Measurements from ENCODE around the gene HYAL2.

The HYAL2 gene

DNA sequence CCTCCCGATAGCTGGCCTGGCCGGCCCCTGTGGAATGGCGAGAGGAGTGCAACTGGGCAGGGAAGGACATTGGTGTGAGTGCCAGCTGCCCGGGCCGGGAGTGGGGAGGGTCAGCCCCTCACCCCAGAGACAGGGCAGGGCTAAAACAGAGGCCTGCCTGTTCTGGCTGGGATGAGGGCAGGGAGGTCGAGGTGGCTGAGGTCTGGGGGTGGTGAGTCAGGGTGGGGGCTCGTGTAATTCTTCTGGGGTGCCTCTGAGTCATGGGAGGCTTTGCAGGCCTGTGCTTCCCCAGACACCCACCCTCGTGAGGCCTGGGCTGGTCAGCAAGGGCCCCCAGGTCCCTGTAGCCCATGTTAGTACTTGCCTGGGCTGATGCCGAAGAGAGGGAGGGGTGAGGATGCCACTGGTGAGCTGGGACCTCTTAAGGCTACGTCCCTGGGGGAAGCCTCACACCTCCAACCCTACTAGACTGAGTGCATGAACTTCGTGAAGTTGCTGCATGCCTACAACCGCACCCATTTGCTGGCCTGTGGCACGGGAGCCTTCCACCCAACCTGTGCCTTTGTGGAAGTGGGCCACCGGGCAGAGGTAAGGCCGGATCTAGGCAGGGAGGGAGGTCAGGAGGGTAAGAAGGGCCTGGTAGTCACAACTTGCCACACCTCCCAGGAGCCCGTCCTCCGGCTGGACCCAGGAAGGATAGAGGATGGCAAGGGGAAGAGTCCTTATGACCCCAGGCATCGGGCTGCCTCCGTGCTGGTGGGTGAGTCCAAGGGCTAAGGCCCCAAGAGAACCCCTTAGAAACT is 51.9 kb downstream of the HYAL2 start:
- Histone ChIP-seq H3K9me3 (ENCODE audit: insufficient read depth, low read length, severe bottlenecking) (no peaks in the 10 kb centered on the region), H3K4me3 (ENCODE audit: low read depth in 1 of 2, low read length in 2 of 2) (no peak overlapping the region), H4K20me1 (ENCODE audit: insufficient read depth, low read length) (no peaks in the 10 kb centered on the region), H3K4me1 (ENCODE audit: insufficient read depth, low read length) (peaks cover 8% of the 10 kb centered on the region), H3K27ac (ENCODE audit: low read length) (no peak overlapping the region), H3K4me2 (ENCODE audit: insufficient read depth, low read length) (no peak overlapping the region), H3K79me2 (ENCODE audit: insufficient read depth, low read length) (no peaks in the 10 kb centered on the region), H3K9ac (ENCODE audit: low read depth, low read length) (no peak overlapping the region), H2AFZ (ENCODE audit: low read depth, low read length) (no peak overlapping the region), H3K27me3 (ENCODE audit: insufficient read depth, low read length, poor library complexity) (peaks cover 14% of the 10 kb centered on the region), H3K36me3 (ENCODE audit: insufficient read depth, low read length) (no peaks in the 10 kb centered on the region)
- ATAC-seq (ENCODE audit: insufficient read depth, low read depth) (no peak), DNase-seq (no peak)
- TF ChIP-seq EZH2 (IDR thresholded peaks at IDR 0.05; ENCODE audit: borderline replicate concordance, low read depth, low read length, severe bottlenecking) = no peak
- TF ChIP-seq, protein P1, sequence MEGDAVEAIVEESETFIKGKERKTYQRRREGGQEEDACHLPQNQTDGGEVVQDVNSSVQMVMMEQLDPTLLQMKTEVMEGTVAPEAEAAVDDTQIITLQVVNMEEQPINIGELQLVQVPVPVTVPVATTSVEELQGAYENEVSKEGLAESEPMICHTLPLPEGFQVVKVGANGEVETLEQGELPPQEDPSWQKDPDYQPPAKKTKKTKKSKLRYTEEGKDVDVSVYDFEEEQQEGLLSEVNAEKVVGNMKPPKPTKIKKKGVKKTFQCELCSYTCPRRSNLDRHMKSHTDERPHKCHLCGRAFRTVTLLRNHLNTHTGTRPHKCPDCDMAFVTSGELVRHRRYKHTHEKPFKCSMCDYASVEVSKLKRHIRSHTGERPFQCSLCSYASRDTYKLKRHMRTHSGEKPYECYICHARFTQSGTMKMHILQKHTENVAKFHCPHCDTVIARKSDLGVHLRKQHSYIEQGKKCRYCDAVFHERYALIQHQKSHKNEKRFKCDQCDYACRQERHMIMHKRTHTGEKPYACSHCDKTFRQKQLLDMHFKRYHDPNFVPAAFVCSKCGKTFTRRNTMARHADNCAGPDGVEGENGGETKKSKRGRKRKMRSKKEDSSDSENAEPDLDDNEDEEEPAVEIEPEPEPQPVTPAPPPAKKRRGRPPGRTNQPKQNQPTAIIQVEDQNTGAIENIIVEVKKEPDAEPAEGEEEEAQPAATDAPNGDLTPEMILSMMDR (IDR thresholded peaks at IDR 0.05; ENCODE audit: borderline replicate concordance, extremely low read depth, low read length, poor library complexity, severe bottlenecking) = no peak

DNA sequence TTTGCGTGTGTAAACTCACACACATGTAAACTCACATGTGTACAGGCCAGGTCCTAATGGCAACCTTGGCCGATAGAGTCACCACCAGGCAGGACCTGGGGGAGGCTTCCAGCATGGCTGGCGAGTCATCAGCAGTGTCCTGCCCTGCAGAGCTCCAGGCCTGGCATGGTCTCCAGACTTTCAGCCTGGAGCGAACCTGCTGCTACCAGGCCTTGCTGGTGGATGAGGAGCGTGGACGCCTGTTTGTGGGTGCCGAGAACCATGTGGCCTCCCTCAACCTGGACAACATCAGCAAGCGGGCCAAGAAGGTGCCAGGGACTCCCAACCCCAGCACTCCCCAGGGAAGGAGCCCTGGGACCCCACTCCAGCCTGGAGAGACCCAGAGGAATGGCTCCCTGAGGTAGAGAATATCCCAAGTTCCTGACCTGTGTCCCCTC is 52.5 kb downstream of the HYAL2 start:
- no peak overlapping the region for H3K4me2 ChIP-seq (ENCODE audit: insufficient read depth, low read length)
- no peaks in the 10 kb centered on the region for H3K79me2 ChIP-seq (ENCODE audit: insufficient read depth, low read length)
- H3K36me3 ChIP-seq (ENCODE audit: insufficient read depth, low read length) = no peaks in the 10 kb centered on the region
- no peak overlapping the region for H3K4me3 ChIP-seq (ENCODE audit: low read depth in 1 of 2, low read length in 2 of 2)
- H3K27me3 ChIP-seq (ENCODE audit: insufficient read depth, low read length, poor library complexity) = peaks cover 8% of the 10 kb centered on the region
- no peak for DNase-seq
- no peak for ATAC-seq (ENCODE audit: insufficient read depth, low read depth)
- no peak overlapping the region for H3K9ac ChIP-seq (ENCODE audit: low read depth, low read length)
- H3K4me1 ChIP-seq (ENCODE audit: insufficient read depth, low read length) = peaks cover 8% of the 10 kb centered on the region
- H4K20me1 ChIP-seq (ENCODE audit: insufficient read depth, low read length) = no peaks in the 10 kb centered on the region
- H3K9me3 ChIP-seq (ENCODE audit: insufficient read depth, low read length, severe bottlenecking) = no peaks in the 10 kb centered on the region
- TF ChIP-seq, protein P1 (IDR thresholded peaks at IDR 0.05; ENCODE audit: borderline replicate concordance, extremely low read depth, low read length, poor library complexity, severe bottlenecking) = no peak
- no peak for TF ChIP-seq EZH2 (IDR thresholded peaks at IDR 0.05; ENCODE audit: borderline replicate concordance, low read depth, low read length, severe bottlenecking)
- H3K27ac ChIP-seq (ENCODE audit: low read length) = no peak overlapping the region
- H2AFZ ChIP-seq (ENCODE audit: low read depth, low read length) = no peak overlapping the region

DNA sequence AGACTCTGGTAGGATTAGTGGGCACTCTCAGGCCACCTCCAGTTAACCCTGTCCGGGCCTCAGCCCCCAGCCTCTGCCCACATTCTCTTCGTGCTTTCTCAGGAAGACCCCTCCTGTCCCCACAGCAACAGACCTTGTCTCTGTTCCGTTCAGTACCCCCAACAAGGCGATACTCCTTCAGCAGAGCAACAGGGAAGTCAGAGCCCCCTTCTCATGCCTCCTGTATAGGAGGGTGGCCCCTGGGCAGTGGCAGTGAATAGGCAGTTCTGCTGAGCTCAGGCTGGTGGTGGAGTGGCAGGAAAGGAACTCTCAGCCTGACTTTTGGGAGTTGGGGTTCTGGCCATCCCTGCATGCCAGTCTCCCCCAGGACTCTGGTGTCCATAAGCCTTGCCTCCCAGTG is 53.1 kb downstream of the HYAL2 start:
- TF ChIP-seq, protein P1 (IDR thresholded peaks at IDR 0.05; ENCODE audit: borderline replicate concordance, extremely low read depth, low read length, poor library complexity, severe bottlenecking) = no peak
- no peak for TF ChIP-seq EZH2 (IDR thresholded peaks at IDR 0.05; ENCODE audit: borderline replicate concordance, low read depth, low read length, severe bottlenecking)
- H3K9me3 ChIP-seq (ENCODE audit: insufficient read depth, low read length, severe bottlenecking) = no peaks in the 10 kb centered on the region
- H2AFZ ChIP-seq (ENCODE audit: low read depth, low read length) = no peak overlapping the region
- DNase-seq = no peak
- no peak overlapping the region for H3K4me2 ChIP-seq (ENCODE audit: insufficient read depth, low read length)
- H4K20me1 ChIP-seq (ENCODE audit: insufficient read depth, low read length) = no peaks in the 10 kb centered on the region
- H3K36me3 ChIP-seq (ENCODE audit: insufficient read depth, low read length) = no peaks in the 10 kb centered on the region
- no peak for ATAC-seq (ENCODE audit: insufficient read depth, low read depth)
- peaks cover 8% of the 10 kb centered on the region for H3K4me1 ChIP-seq (ENCODE audit: insufficient read depth, low read length)
- H3K4me3 ChIP-seq (ENCODE audit: low read depth in 1 of 2, low read length in 2 of 2) = no peak overlapping the region
- peaks cover 3% of the 10 kb centered on the region for H3K27me3 ChIP-seq (ENCODE audit: insufficient read depth, low read length, poor library complexity)
- H3K79me2 ChIP-seq (ENCODE audit: insufficient read depth, low read length) = no peaks in the 10 kb centered on the region
- H3K9ac ChIP-seq (ENCODE audit: low read depth, low read length) = no peak overlapping the region
- H3K27ac ChIP-seq (ENCODE audit: low read length) = no peak overlapping the region
